BLaER1 treated with 17β-estradiol and CSF1 and Interleukin-3, amounts not matched to agents 10 nM and 100 nM (cell line): ENCODE results near the gene LTF.

ENCODE experiments used
- H3K27ac ChIP-seq, 11 experiments: shearing (Covaris generic); formaldehyde crosslinking; 2 replicates each; pipeline ENCODE4 v1.8.1; 2022
- H3K27me3 ChIP-seq, 11 experiments: shearing (Covaris generic); formaldehyde crosslinking; 2 replicates each; pipeline ENCODE4 v1.8.1; 2022
- H3K36me3 ChIP-seq, 11 experiments: shearing (Covaris generic); formaldehyde crosslinking; 2 replicates each; pipeline ENCODE4 v1.8.1; 2022
- H3K4me1 ChIP-seq, 10 experiments: shearing (Covaris generic); formaldehyde crosslinking; 2 replicates each; pipeline ENCODE4 v1.8.1; 2022
- H3K4me2 ChIP-seq, 11 experiments: shearing (Covaris generic); formaldehyde crosslinking; 2 replicates each; pipeline ENCODE4 v1.8.1; 2022
- H3K4me3 ChIP-seq, 10 experiments: shearing (Covaris generic); formaldehyde crosslinking; 2 replicates each; pipeline ENCODE4 v1.8.1; 2022
- H3K9ac ChIP-seq, 11 experiments: shearing (Covaris generic); formaldehyde crosslinking; 2 replicates each; pipeline ENCODE4 v1.8.1; 2022
- H3K9me3 ChIP-seq, 11 experiments: shearing (Covaris generic); formaldehyde crosslinking; replicated peaks in 1 of 11; 2 replicates each; pipeline ENCODE4 v1.8.1; 2022
- H4K20me1 ChIP-seq, 11 experiments: shearing (Covaris generic); formaldehyde crosslinking; 2 replicates each; pipeline ENCODE4 v1.8.1; 2022
- Cebpa-rat ChIP-seq, 11 experiments: shearing (Covaris generic); IDR thresholded peaks; 2 replicates each; pipeline ENCODE4 v1.8.1; 2022

Gene LTF

DNA sequence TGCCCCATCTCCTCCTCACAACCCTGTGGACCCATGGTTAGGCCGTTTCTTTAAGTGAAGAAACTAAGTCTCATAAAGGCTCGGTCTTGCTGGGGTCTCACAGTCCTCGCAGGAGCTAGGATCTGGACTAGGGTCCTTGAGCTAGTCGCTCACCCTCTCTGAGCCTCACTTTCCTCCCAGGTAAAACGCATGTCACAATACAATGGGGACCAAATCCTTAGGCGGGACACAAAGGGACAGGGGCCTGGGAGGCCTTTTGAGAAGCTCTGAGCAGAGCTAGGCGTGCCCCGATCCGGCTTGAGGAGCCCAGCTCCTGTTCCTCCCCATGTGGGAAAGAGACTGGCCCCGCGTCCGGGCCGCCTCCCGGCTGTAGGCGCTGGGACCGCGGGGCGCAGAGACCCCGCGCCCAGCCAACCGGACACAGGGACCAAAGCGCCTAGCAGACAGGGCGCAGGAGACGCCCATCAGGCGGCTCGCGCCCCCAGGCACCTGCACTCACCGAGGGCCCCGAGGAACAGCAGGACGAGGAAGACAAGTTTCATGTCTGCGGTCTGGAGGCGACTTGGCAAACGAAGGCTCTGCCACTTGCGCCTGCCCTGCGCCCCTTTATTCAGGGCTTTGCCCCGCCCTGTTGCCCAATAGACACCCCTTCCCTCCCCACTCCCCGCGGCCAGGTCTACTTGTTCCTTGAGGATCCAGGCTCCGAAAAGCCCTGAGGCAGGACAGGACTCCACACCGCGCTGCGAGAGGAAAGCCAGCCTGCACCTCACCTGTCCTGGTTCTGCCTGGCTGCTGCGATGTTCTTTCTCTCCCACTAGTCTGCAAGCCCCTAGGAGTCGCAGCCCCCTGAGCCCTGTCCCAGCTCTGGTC lies at the start of gene LTF:
Gene LTF (minus strand): TSS at position 580 of the 870 bp plus-strand sequence. CDS start 38 bp downstream, at position 542.
- H3K27me3 ChIP-seq, result peaks cover 19 to 32% (median 26%) of the 10 kb centered on the region in 11 experiments

DNA sequence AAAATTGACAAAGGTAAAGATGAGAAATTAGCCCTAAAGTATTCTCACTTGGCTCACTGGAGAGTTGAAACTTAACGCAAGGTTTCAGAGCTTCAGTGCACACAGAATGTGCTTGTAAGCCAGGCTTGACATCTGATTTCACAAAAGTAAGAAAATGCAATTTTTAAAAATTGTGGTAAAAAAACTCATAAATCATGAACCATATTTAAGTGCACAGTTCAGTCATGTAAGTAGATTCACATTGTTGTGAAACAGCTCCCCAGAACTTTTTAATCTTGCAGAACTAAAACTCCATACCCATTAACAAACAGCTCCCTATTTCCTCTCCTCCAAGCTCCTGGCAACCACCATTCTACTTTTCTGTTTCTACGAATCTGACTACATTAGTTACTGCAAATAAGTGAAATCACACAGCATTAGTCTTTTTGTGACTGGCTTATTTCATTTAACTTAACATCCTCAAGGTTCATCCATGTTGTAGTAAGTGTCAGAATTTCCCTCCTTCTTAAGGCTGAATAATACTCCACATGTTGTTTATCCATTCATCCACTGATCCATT lies 47.6 kb upstream of the LTF start:
- H3K9ac ChIP-seq, result no peak overlapping the region
- no peak for TF ChIP-seq Cebpa-rat (IDR thresholded peaks at IDR 0.05)
- H4K20me1 ChIP-seq, result no peaks in the 10 kb centered on the region
- no peaks in the 10 kb centered on the region for H3K27me3 ChIP-seq
- H3K27ac ChIP-seq, result no peak overlapping the region
- H3K4me1 ChIP-seq, result peaks cover 0 to 7% (median 0%) of the 10 kb centered on the region in 10 experiments; a peak in 2 of 20 replicates
- H3K4me2 ChIP-seq, result no peak overlapping the region
- H3K9me3 ChIP-seq, result no peaks in the 10 kb centered on the region; a peak in 1 of 22 replicates
- no peaks in the 10 kb centered on the region for H3K36me3 ChIP-seq
- no peak overlapping the region for H3K4me3 ChIP-seq

More for the DNA sequence above, at the start of gene LTF:
- Histone ChIP-seq H4K20me1 (no peaks in the 10 kb centered on the region), H3K36me3 (no peaks in the 10 kb centered on the region), H3K27ac (no peak within 1 kb of the TSS), H3K4me3 (no peak within 1 kb of the TSS), H3K9ac (no peak within 1 kb of the TSS), H3K4me1 (peaks cover 15 to 29% (median 21%) of the 10 kb centered on the region in 10 experiments), H3K9me3 (peaks cover 0 to 17% (median 9%) of the 10 kb centered on the region in 11 experiments; a peak in 11 of 22 replicates), H3K4me2 (peak within 1 kb of the TSS; percentile 23 to 79 (median 65); a peak in 21 of 22 replicates)
- TF ChIP-seq Cebpa-rat (IDR thresholded peaks at IDR 0.05), result no peak

DNA sequence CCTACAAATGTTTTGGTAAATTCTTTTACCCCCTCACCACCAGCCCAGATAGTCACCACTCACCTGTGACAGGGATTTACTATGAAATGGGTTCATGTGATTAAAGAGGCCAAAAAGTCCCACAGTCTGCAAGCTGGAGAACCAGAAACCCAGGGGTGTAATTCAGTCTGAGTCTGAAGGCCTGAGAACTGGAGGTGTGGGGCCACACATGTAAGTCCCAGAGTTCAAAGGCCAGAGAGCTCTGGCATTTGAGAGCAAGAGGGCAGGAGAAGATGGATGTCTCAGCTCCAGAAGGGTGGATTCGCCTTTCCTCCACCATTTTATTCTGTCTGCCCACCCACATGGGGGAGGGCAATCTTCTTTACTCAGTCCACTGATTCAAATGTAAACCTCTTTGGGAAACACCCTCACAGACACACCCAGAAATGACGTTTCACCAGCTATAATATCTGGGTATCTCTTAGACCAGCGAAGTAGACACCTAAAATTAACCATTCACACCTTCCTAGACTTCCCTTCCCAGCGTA lies 45.0 kb upstream of the LTF start:
- H3K4me2 ChIP-seq, result no peak overlapping the region
- H3K9ac ChIP-seq, result no peak overlapping the region

DNA sequence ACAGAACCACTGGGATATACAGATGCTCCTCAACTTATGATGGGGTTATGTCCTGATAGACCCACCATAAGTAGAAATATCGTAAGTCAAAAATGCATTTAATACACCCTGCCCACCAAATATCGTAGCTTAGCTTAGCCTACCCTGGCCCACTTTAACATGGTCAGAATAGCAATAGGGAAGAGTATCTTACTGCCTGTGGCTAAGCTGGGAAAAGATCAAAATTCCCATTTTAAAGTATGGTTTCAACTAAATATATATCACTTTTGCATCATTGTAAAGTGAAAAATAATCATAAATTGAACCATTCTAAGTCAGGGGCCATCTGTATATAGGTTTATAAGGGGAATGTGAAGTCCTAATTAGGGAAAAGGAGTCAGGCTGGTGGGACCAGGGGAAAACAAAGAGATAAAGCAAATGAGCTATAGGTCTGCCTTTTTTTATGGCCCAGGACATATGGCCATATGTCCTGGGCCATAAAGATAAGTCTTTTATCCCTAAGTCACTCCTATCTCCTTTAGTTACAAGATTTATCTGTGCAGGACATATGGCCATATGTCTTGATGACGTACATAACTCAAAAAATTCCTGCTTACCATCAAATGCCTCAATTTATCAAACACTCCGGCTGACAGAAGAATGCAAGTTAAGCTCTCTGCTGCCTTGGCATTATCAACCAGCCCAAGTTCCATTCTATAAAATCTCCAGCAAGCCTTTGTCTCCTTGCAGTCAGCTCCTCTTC lies 44.3 kb upstream of the LTF start:
- Histone ChIP-seq H3K27me3 (no peaks in the 10 kb centered on the region), H3K4me2 (no peak overlapping the region), H3K4me3 (no peak overlapping the region), H3K36me3 (no peaks in the 10 kb centered on the region), H4K20me1 (no peaks in the 10 kb centered on the region), H3K9me3 (peaks cover 0 to 17% (median 11%) of the 10 kb centered on the region in 11 experiments; a peak in 14 of 22 replicates), H3K27ac (no peak overlapping the region), H3K9ac (no peak overlapping the region), H3K4me1 (peaks cover 0 to 6% (median 0%) of the 10 kb centered on the region in 10 experiments; a peak in 2 of 20 replicates)
- no peak for TF ChIP-seq Cebpa-rat (IDR thresholded peaks at IDR 0.05)

More for the DNA sequence above, 45.0 kb upstream of the LTF start:
- no peak for TF ChIP-seq Cebpa-rat (IDR thresholded peaks at IDR 0.05)
- Histone ChIP-seq H3K36me3 (no peaks in the 10 kb centered on the region), H3K27me3 (no peaks in the 10 kb centered on the region), H4K20me1 (no peaks in the 10 kb centered on the region), H3K4me3 (no peak overlapping the region), H3K9me3 (peaks cover 0 to 10% (median 4%) of the 10 kb centered on the region in 11 experiments; a peak in 12 of 22 replicates), H3K4me1 (peaks cover 0 to 4% (median 0%) of the 10 kb centered on the region in 10 experiments; a peak in 2 of 20 replicates), H3K27ac (no peak overlapping the region)

DNA sequence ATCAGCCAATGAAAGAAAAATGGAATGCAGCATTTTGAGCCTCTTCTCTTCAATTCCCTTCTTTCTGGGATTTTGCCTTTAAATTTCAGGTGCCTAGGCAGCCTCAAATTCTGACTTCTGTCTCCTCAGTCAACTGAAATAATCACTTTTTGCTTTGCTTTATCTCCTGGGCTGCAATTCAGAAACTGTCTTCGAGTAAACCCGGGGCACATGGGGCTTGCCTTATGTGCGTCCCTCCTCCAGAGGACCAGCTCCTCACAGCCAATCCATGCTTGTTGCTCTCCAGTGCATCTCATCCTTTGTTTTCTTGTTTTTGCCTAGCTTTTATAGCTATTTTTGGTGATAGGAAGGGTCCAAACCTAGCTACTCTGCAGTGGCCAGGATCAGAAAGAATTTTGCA lies 41.8 kb upstream of the LTF start:
- H3K4me3 ChIP-seq, result no peak overlapping the region
- H3K9me3 ChIP-seq, result peaks cover 0 to 26% (median 16%) of the 10 kb centered on the region in 11 experiments; a peak in 14 of 22 replicates
- no peak overlapping the region for H3K4me2 ChIP-seq
- no peaks in the 10 kb centered on the region for H3K36me3 ChIP-seq
- no peak for TF ChIP-seq Cebpa-rat (IDR thresholded peaks at IDR 0.05)
- no peaks in the 10 kb centered on the region for H4K20me1 ChIP-seq
- H3K4me1 ChIP-seq, result peaks cover 6 to 14% (median 8%) of the 10 kb centered on the region in 10 experiments
- H3K9ac ChIP-seq, result no peak overlapping the region
- H3K27ac ChIP-seq, result no peak overlapping the region
- no peaks in the 10 kb centered on the region for H3K27me3 ChIP-seq

DNA sequence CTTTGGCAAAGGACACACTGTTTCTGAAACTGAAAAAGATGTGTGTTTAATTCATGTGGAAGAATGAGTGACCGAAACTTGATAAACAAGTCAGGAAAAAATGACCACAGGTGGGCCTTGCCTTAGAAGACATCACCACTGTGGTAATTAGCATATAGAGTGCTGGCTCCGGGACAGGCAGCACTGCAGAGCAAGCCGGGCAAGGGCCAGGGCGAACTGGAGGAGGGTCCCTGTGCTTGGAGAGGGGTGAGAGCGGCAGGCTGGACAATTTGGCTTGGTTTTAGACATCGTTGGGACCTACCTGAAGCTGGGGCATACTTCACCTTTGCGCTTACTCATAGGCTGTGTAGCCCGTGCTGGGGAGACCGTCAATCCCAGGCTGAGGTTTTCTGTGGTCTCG lies 41.2 kb upstream of the LTF start:
- Histone ChIP-seq H3K9me3 (peaks cover 0 to 26% (median 16%) of the 10 kb centered on the region in 11 experiments; a peak in 14 of 22 replicates), H3K27ac (no peak overlapping the region), H3K27me3 (no peaks in the 10 kb centered on the region), H3K4me1 (peaks cover 11 to 20% (median 14%) of the 10 kb centered on the region in 10 experiments), H3K9ac (no peak overlapping the region), H3K36me3 (no peaks in the 10 kb centered on the region), H3K4me3 (no peak overlapping the region), H3K4me2 (no peak overlapping the region), H4K20me1 (no peaks in the 10 kb centered on the region)
- TF ChIP-seq Cebpa-rat (IDR thresholded peaks at IDR 0.05), result no peak

DNA sequence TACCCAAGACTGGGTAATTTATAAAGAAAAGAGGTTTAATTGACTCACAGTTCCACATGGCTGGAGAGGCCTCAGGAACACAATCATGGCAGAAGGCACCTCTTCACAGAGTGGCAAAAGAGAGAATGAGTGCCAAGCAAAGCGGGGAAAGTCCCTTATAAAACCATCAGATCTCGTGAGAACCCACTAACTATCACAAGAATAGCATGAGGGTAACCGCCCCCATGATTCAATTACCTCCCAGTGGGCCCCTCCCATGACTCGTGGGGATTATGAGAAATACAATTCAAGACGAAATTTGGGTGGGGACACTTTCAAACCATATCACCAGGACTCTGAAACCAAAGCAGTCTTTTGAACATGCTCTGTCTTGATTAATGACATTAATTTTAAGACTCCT lies 40.1 kb upstream of the LTF start:
- H3K36me3 ChIP-seq, result no peaks in the 10 kb centered on the region
- H4K20me1 ChIP-seq, result no peaks in the 10 kb centered on the region
- no peak overlapping the region for H3K9ac ChIP-seq
- H3K9me3 ChIP-seq, result peaks cover 0 to 26% (median 16%) of the 10 kb centered on the region in 11 experiments; a peak in 14 of 22 replicates
- TF ChIP-seq Cebpa-rat (IDR thresholded peaks at IDR 0.05), result no peak
- no peak overlapping the region for H3K27ac ChIP-seq
- no peaks in the 10 kb centered on the region for H3K27me3 ChIP-seq
- no peak overlapping the region for H3K4me3 ChIP-seq
- peaks cover 21 to 31% (median 23%) of the 10 kb centered on the region in 10 experiments for H3K4me1 ChIP-seq
- 0 out of 22 replicates have a peak overlapping the region, but pooled peaks of 1 of the 11 experiments have one; percentile 8 for H3K4me2 ChIP-seq

DNA sequence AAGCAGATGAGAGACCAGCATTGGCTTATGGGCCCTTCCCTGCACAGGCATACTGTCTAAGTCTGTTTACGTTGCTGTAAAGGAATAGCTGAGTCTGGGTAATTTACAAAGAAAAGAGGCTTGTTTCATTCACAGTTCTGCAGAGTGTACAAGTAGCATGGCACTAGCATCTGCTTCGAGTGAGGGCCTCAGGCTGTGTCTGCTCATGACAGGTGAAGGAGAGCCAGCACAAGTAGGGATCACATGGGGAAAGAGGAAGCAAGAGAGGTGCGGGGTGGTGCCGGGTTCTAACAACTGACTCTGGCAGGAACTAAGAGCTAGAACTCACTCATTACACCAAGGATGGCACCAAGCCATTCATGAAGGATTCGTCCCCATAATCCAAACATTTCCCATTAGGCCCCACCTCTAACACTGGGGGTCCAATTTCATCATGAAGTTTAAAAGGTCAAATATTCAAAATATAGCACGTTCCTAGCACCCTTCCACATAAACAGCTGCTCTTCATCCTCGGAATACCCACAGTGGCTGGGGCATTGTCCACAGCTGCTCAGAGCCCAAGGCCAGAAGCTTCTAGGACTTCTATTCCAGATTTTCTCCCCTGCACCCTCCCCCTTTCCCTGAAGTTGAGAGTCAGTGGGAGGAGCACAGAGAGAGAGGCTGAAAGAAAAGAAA lies 38.6 kb upstream of the LTF start:
- Histone ChIP-seq H4K20me1 (no peaks in the 10 kb centered on the region), H3K4me3 (no peak overlapping the region), H3K9ac (no peak overlapping the region), H3K27ac (0 out of 22 replicates have a peak overlapping the region, but pooled peaks of 1 of the 11 experiments have one; percentile 4), H3K36me3 (no peaks in the 10 kb centered on the region), H3K4me1 (peaks cover 21 to 31% (median 23%) of the 10 kb centered on the region in 10 experiments), H3K4me2 (no peak overlapping the region), H3K9me3 (peaks cover 0 to 26% (median 16%) of the 10 kb centered on the region in 11 experiments; a peak in 14 of 22 replicates), H3K27me3 (no peaks in the 10 kb centered on the region)
- TF ChIP-seq Cebpa-rat (IDR thresholded peaks at IDR 0.05), result no peak
